HG02852 (cell line): ENCODE data around the gene ITPKC.
"Not testable (repeated sequence)": the region's sequence is repeated elsewhere in the genome, so short reads cannot be mapped to it uniquely, and the experiment has no call there.

Experiments used
- ATAC-seq: cut with Tn5 transposase; IDR thresholded peaks from one replicate; pipeline ENCODE4 v1.9.1; 2021; ENCODE audit warnings: mild to moderate bottlenecking, moderate library complexity; ENCODE audit not compliant: unreplicated experiment

Gene ITPKC

DNA sequence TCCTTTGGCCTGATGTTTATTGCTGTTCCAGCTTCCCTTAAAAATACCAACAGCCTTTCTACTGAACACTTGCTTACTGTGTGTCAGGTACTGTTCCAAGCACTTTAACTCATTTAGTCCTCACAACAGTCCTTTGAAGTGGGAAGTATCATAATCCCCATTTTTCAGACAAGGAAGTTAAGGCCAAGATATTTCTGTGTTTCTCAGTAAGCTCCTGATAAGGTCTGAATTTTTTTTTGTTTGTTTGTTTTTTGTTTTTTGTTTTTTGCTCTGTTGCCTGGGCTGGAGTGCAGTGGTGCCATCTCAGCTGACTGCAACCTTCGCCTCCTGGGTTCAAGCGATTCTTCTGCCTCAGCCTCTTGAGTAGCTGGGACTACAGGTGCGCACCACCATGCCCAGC is 41.6 kb downstream of the ITPKC start:
- no peak for ATAC-seq

DNA sequence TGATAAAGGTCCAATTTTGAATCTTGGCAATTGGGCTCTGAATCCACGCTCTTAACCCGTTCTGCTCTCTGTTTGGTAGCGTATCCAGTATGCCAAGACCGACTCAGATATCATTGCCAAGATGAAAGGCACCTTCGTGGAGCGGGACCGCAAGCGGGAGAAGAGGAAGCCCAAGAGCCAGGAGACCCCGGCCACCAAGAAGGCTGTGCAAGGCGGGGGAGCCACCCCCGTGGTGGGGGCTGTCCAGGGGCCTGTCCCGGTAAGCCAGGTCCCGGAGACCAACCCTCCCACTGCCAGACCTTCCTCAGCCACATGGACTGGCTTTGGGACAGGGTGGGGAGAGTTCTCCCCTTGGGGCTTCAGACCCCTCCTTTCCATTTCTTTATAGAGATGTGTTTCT is 42.4 kb downstream of the ITPKC start:
- no peak for ATAC-seq

DNA sequence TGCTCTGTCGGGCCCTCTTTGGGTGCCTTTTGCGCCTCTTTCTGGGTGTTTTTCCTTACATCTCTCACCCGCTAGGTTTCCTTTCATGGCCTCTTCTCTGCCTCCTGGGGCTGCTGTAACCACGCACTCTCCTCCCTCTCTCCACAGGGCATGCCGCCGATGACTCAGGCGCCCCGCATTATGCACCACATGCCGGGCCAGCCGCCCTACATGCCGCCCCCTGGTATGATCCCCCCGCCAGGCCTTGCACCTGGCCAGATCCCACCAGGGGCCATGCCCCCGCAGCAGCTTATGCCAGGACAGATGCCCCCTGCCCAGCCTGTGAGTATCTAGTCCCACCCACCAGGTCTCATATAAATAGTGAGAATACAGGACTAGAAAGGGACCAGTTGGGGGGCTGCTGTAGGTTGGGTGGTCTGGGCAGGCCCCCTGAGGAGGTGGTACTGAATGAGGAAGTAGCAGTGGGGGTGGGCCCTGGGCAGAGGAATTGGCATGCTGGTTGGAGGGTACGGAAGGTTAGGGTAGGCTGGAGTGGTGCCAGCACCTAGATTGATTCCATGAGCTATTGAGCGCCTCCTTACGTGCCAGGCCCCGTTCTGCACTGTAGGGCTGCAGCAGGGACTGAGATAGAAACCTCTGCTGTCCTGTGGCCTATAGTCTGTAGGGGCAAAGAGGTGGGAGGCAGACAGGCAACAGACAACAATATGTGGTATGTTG is 46.0 kb downstream of the ITPKC start:
- no peak for ATAC-seq

DNA sequence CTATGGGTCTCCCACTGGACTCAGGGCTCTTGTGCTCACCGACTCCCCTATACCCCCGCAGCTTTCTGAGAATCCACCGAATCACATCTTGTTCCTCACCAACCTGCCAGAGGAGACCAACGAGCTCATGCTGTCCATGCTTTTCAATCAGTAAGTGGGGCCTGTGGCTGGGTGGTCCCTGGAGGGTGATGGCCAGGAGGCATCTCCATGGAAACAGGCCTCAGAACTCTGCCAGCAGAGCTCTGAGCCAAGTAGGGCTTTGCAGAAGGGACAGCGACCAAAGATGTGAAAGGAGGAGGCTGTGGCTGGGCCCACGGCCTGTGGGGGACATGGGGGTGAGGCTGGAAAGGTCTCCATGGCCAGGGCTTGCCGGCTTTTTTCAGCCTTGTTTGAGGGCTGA is 46.6 kb downstream of the ITPKC start:
- no peak for ATAC-seq

DNA sequence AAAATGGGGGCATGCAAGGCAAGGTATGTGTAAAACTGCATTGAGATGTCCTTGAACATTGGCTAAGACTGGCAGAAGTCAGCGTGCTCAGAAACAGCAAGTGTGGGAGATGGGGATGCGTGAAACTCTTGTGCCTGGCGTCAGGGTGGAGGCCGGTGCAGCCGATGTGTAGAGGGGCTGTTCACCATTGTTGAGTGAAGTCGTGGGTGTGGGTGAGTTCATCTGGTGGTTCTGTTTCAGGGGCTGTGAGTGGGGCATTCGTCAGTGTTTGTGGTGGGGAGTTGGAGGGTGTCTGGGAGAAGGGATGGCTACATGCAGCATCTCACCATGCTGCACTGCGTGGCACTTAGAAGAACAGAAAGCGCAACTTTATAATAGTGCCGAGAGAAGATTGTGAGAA is 47.1 kb downstream of the ITPKC start:
- no peak for ATAC-seq

DNA sequence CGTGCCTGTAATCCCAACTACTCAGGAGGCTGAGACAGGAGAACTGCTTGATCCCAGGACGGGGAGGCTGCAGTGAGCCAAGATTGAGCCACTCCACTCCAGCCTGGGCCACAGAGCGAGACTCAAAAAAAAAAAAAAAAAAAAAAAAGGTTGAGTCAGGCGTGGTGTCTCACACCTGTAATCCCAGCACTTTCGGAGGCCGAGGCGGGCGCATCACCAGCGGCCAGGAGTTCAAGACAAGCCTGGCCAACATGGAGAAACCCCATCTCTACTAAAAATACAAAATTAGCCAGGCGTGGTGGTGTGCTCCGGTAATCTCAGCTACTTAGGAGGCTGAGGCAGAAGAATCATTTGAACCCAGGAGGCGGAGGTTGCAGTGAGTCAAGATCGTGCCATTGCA is 49.5 kb downstream of the ITPKC start:
- ATAC-seq = not testable (repeated sequence)

DNA sequence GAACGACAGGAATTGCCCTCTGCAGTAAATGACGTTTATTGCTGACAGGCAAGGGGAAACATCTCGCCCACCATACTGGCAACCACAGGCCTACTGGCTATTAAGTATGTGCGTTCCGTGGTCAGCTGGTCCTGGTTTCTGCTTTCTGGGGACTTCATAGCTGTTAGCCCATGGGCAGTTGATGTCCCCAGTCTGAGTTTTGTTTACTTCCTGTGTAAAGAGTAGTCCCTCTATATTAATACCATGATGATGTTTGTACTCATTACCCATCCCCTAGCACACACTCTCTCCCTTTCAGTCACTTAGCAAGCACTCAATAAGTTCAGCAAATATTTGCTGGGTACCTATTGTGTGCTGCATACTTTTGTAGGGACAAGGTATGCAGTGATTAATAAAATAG is 52.0 kb downstream of the ITPKC start:
- no peak for ATAC-seq

DNA sequence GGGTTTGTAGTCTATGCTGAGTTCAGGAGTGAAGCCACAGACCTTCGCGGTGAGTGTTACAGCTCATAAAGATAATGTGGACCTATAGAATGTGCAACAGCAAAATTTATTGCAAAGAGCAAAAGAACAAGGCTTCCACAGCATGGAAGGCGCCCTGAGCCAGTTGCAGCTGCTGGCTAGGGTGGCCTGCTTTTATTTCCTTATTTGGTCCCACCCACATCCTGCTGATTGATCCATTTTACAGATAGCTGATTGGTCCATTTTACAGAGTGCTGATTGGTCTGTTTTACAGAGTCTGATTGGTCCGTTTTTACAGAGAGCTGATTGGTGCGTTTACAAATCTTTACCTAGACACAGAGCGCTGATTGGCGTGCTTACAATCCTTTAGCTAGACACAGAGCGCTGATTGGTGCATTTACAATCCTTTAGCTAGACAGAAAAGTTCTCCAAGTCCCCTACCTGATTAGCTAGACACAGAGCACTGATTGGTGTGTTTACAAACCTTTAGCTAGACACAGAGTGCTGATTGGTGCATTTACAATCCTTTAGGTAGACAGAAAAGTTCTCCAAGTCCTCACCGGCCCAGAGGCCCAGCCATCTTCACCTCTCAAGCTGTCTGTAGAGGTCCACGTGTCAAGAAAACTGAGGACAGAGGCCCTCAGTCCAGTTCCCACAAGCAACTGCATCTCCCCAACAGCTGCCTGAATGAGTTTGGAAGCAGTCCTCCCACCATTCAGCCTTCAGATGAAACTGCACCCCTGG is 54.4 kb downstream of the ITPKC start:
- ATAC-seq = not testable (repeated sequence)

DNA sequence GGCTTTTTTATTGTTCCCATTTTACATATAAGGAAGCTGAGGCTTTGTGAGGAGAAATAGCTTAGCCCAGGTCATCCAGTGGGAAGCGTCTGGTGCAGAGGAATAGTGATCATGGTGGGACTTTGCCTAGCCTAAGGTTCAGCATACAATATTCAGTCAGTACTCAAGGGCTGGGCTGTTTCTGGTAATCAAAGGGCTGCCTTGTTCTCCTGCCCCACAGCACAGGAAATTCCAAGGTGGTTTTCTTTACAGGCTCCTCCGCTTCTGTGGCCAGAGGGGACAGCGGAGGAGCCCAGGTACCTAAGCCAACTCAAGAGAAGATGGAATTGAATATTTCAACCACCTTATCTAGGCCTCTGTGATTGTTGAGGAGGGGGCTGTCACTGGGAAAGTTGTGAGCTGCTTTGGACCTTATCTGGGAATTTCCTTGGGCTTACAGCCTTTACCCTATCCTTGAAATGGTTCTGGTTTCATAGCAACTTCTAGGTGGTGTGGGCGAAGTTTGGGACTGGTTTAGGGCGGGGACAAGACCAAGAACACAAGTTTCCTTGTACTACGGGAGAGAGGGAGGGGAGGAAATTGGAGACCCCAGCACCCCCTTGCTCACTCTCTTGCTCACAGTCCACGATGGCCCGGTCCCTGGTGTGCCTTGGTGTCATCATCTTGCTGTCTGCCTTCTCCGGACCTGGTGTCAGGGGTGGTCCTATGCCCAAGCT is 58.2 kb downstream of the ITPKC start, which contains the start of gene MIA:
MIA (plus strand) TSS at position 606 of the 716 bp plus-strand sequence; CDS start at position 628, 22 bp downstream.
- no peak for ATAC-seq

DNA sequence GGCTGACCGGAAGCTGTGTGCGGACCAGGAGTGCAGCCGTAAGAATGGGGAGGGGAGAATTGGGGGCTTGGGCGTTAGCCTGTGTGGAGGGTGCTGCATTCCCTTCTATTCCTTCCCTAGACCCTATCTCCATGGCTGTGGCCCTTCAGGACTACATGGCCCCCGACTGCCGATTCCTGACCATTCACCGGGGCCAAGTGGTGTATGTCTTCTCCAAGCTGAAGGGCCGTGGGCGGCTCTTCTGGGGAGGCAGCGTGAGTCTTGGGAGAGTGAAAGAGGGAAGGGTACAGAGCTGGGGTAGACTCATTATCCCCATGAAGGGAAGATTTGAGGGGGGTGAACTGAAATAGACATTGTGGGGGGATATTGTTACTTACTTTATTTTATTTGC is 58.7 kb downstream of the ITPKC start:
- no peak for ATAC-seq

DNA sequence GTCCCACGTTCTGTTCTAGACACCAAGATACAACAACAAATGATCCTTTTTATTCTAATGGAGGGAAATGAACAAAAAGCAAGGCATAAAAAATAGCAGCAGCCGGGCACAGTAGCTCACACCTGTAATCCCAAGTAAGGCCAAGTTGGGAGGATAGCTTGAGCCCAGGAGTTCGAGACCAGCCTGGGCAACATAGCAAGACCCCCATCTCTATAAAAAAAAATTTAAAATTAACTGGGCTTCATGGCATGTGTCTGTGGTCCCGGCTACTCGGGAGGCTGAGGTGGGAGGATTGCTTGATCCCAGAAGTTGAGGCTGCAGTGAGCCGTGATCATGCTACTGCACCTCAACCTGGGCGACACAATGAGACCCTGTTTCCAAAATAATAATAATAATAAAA is 59.5 kb downstream of the ITPKC start:
- no peak for ATAC-seq

DNA sequence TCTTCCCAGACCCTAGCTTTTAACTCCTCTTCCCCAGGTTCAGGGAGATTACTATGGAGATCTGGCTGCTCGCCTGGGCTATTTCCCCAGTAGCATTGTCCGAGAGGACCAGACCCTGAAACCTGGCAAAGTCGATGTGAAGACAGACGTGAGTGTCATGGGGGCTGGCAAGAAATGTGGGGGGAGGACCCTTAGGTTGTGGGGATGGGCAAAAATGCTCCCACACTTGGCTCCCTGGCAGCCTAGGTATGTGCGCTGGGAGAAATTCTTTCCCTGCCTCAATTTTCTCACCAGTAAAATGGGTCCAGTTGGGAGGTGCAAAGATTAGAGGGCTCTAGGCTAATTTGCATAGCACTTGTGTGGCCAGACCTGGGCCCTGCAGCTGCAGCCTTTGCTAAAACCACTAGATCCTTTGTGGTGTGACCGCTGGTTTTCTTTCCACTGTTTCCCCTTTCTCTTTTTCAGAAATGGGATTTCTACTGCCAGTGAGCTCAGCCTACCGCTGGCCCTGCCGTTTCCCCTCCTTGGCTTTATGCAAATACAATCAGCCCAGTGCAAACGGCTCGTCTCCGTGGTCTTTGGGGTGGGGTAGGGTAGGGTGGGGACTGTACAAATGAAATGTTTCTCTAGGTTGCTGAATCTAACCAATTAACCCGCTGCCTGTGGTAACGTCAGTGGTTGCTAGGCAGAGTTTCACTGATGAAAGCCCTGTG is 60.2 kb downstream of the ITPKC start:
- peak; percentile 61 for ATAC-seq

DNA sequence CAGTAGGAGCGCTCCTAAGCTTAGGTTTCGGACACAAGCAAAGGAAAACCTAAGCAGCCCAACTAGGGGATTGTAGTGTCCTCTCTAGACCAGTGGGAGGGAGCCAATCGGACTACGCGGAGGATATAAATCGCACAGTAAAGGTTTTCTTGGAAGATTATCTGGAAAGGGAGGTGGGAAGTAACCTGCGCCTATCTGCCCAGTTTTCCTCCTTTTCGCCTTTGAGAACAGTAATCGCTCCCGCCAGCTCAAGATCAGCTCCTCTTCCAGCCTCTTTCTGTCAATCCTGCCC is 60.7 kb downstream of the ITPKC start:
- no peak for ATAC-seq

DNA sequence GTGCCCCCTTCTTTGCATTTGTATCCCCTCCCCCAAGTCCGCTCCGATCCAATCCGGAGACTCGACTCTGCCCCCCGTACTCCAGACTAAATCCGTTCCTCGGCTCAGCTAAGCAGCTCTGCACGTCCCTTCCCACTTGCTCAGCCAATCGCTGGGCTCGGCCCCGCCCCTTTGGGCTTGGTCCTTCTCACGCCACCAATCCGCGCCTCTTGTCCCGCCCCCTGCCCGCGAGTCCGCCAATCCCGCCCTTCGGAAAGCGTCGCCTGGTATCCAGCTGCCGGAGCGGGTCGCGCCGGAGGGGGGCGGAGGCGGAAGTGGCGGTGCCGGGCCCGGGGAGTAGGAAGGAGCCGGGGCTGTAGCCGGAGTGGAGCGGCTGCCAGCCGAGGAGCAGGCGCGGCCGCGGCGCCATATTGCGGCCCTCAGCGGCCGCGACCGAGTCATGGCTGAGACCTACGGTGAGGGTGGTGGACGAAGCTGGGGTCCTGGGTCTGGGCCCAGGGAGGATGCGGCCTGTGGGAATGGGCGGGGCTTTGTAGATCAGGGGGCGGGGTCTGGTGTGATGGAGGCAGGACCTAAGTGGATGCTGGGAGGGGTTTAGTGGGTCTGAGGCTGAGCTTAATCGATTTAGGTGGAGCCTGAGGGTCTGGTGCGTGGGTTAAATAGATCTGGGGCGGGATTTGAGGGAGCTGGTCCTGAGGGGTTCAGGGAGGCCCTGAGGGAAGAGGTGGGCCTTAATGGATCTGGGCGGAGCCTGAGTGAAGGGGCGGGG is 61.2 kb downstream of the ITPKC start, which contains the start of gene RAB4B:
RAB4B (plus strand) TSS at position 311 of the 769 bp plus-strand sequence; CDS start at position 440, 129 bp downstream.
- ATAC-seq = peak; percentile 54

DNA sequence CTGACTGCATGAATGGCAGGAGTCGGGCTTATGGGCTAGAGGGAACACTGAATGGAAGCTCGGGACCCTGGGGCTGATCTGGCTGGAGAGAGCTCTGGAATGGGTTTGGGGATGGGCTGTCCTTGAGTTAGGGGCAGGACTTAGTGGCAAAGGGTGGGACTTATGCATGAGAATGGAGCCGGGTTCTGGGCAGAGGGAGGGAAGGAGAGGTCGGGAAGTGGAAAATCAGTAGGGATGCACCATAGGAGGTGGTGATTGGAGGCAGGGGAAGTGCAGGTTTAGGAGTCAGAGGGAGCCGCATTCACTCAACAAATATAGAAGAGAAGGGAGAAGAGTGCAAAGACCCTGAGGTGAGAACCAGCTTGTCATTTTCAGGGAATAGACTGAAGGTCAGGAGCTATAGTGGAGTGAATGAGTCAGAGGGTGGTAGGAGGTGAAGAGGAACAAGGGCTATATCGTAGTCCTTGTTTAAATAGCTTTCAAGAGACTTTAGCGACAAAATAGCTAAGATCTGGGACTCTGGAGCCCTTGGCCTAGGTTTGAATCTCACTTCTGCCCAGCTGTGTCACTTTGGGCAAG is 61.9 kb downstream of the ITPKC start:
- no peak for ATAC-seq

DNA sequence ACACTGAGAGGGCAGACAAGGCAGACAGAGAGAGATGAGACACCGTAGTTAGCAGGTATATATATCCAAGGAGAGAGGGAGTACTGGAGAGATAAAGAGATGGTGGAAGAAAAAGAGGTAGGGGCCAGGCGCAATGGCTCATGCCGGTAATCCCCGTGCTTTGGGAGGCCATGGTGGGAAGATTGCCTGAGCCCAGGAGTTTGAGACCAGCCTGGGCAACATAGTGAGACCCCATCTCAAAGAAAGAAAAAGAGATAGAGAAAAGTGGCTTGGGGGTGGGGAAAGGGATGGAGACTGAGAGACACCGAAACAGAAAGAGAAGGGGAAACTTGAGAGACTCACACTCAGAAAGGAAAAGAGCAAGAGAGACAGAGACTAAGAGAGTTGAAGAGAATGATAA is 63.7 kb downstream of the ITPKC start:
- no peak for ATAC-seq

DNA sequence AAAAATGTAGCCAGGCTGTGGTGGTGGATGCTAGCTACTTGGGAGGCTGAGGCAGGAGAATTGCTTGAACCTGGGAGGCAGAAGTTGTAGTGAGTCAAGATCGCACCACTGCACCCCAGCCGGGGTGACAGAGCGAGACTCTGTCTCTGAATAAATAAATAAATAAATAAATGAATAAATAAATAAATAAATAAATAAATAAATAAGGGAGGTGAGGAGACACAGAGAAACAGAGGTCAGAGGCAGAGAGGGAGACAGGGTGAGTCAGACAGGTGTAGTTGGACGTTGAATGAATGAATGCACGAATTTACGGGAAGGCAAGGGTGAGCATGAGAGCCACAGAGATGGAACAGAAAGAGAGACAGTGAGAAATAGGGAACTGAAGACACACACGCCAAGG is 64.2 kb downstream of the ITPKC start:
- no peak for ATAC-seq

DNA sequence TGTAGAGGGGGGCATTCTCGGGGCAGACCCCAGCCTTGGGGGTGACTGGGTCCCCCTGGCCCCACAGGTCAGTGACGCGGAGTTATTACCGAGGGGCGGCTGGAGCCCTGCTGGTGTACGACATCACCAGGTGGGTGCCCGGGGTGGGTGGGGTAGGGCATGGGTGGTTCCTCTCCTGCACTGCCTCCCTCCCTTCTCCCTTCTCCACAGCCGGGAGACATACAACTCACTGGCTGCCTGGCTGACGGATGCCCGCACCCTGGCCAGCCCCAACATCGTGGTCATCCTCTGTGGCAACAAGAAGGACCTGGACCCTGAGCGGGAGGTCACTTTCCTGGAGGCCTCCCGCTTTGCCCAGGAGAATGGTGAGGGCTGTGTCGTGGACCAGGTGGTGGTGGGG is 66.8 kb downstream of the ITPKC start:
- no peak for ATAC-seq

DNA sequence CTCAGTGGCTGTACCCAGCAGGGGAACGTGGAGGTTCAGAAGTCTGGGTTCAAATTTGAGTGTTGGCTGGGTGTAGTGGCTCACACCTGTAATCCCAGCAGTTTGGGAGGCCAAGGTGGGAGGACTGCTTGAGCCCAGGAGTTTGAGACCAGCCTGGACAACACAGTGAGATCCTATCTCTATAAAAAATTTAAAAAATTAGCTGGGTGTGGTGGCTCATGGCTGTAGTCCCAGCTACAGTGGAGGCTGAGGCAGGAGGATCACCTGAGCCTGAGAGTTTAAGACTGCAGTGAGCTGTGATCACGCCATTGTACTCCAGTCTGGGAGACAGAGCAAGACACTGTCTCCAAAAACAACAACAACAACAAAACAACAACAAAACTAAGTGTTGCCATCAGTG is 67.2 kb downstream of the ITPKC start:
- not testable (repeated sequence) for ATAC-seq

DNA sequence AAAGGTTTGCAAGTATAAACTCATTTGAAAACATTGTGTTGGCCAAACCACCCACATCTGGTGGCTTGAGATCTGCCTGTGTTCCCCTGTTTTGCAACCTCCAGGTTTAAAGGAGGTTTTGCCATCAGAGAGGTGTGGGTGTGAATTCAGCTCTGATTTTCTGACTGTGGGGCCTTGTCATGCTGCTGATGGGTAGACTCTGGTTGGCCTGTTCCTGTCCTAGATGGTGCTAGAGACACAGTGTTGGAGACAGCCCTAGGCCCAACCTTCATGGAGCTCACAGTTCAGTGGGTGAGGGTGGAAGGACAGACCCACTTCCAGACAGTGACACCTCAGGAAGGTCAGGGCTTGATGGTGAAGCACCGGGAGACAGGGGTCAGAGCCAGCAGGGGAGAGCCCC is 68.6 kb downstream of the ITPKC start:
- ATAC-seq = no peak
